ENCODE data around the gene ZNF575. TPM values are rescaled to one million over a fixed set of nuclear protein-coding genes. Genes with fewer than 3 reads are reported as not detected.

Gene ZNF575
- total RNA-seq, 2 experiments from 2014 or later, result 3.4 to 4.3 TPM

DNA sequence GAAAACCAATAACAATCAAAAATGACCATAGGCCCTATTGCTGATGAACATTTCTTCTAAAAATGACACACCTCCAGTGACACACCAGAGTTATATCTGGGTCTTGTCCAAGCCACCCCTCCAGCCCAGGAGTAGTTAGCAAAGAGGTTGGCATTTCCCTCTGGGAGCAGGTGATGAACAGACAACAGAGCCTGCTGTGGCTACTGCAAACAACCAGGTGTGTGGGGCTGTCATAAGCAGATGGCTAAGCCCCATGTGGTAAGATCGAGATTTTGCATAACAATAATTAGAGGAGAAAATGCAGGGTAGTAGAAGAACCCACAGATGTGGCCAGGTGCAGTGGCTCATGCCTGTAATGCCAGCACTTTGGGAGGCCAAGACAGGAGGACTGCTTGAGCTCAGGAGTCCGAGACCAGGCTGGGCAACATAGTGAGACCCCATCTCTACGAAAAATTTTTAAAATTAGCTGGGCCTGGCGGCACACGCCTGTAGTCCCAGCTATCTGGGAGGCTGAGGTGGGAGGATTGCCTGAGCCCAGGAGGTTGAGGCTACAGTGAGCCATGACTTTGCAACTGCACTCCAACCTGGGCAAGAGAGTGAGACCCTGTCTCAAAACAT is 37.3 kb downstream of the ZNF575 start:
- Mint-ChIP-seq H3K27ac (no peak overlapping the region), H3K4me1 (peaks cover 26% of the 10 kb centered on the region), H3K36me3 (ENCODE audit: low read depth) (peaks cover 4% of the 10 kb centered on the region), H3K9me3 (ENCODE audit: low read depth) (no peaks in the 10 kb centered on the region), H3K27me3 (no peaks in the 10 kb centered on the region), H3K4me3 (no peak overlapping the region)
- ChIA-PET POLR2A (no interaction called here), CTCF (interaction anchor here (2.6 kb wide), 1 partner anchor 15 kb away, joined by 18 read pairs; no protein-coding TSS in a partner anchor)
- ATAC-seq (no peak), DNase-seq (no peak)
- intact Hi-C loops (cut with DNase I, micrococcal nuclease), result no loop called here

DNA sequence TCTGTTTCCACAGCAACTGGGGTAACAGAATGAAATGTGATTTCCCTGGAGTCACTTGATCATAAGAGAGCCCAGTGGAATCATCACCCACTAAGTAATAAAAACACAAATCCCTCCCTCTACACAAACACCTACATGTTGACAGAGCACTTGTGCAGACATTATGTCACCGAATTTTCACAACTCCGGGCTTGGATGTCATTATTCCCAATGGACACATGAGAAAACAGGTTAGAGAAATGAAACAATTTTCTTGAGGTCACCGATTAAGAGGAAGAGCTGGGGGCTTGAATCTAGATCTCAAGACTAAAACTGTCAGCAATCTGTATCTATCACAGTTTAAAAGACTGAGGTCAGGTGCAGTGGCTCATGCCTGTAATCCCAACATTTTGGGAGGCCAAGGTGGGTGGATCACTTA is 39.2 kb downstream of the ZNF575 start:
- Mint-ChIP-seq H3K4me1 (peaks cover 33% of the 10 kb centered on the region), H3K27ac (peak overlapping the region; percentile 37), H3K27me3 (no peaks in the 10 kb centered on the region), H3K36me3 (ENCODE audit: low read depth) (peaks cover 4% of the 10 kb centered on the region), H3K4me3 (no peak overlapping the region), H3K9me3 (ENCODE audit: low read depth) (no peaks in the 10 kb centered on the region)
- intact Hi-C loops (cut with DNase I, micrococcal nuclease), result no loop called here
- ChIA-PET POLR2A (no interaction called here), CTCF (interaction anchor here (0.7 to 2.6 kb wide), 3 partner anchors 17 to 113 kb away, joined by 3 to 18 read pairs (median 3); no protein-coding TSS in a partner anchor)
- ATAC-seq, result no peak
- DNase-seq, result no peak

DNA sequence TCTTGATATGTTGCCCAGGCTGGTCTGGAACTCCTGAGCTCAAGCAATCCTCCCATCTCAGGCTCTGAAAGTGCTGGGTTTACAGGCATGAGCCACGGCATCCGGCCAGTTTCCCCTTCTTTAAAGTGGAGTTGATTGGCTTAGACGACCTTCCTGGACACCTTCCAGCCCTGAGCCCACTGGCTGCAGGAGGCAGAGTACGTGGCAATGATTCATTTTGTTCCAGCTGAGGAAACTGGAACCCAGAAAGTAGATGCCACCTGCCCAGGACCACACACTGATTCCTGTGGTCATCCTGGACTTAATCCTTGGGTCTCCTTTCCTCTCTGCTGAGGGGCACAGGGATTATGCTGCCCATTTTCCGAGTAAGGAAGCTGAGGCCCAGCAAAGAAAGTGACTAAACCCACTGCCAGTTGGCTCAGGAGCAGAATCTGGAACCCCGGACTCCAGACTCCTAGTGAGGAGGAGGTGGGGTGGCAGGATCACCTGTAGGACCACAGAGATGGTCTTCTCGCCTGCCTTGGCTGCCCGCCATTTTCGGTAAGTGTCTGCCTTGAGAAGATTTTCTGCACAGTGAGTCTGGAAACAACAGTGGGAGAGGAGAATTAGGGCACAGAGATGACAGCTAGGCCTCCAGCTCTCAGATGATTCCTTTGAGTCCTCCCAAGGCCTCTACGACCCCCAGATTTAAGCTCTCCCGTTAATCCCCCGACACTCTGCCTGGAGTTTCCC is 41.6 kb downstream of the ZNF575 start:
- Mint-ChIP-seq H3K4me3 (peak overlapping the region; percentile 87), H3K36me3 (ENCODE audit: low read depth) (peaks cover 4% of the 10 kb centered on the region), H3K27me3 (no peaks in the 10 kb centered on the region), H3K9me3 (ENCODE audit: low read depth) (no peaks in the 10 kb centered on the region), H3K27ac (peak overlapping the region; percentile 94), H3K4me1 (peaks cover 38% of the 10 kb centered on the region)
- no peak for ATAC-seq
- ChIA-PET POLR2A (interaction anchor here (0.5 to 1.8 kb wide), 5 partner anchors 22 to 169 kb away, joined by 3 to 9 read pairs (median 4); partner anchors contain the start of genes IRGQ and ZNF576), CTCF (interaction anchor here (0.9 to 3.5 kb wide), 7 partner anchors 9 to 128 kb away, joined by 3 to 33 read pairs (median 5); partner anchors contain the start of genes IRGQ and ZNF576)
- no peak for DNase-seq
- intact Hi-C loops (cut with DNase I, micrococcal nuclease), result loop anchor here (1.0 to 2.0 kb wide), 9 partner anchors 12 to 180 kb away; partner anchors contain the start of genes IRGQ (in 2 of the 2), ZNF428 (in 2 of the 2), ZNF576 (in 2 of the 2) and PHLDB3 (in 1 of the 2)

DNA sequence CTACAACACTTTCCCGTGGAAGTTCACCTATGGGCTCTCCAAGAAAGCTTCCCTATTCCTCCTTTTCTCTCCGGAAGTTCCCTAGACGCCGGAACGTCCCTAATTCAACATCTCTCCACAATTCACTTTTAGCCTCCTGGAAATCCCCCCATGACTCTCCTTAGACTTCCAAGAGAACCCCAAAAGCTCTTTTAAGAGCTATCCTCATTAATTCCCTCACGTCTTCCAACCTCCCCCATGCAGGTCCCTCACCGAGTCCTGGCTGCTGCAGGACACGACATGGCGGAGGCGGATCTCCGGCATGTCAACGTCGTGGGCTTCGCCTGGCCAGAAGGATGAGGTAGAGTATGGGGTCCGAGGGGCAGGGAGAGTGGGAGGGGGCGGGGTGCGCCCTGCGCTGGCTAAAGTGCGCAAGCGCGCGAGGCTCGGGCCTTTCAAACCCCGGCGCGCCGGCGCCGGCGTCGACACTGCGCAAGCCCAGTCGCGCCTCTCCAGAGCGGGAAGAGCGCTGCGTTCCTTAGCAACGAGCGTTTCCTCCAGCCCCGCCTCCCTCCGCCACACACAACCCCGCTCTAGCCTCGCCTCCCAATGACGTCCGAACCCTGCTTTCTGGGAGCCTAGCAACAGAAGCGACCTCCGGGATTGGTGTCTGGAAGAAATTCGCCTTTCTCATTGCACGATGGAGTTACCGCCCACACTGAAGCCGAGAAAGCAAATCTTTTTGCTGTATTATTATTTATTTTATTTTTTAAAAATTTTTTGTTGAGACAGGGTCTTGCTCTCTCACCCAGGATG is 42.4 kb downstream of the ZNF575 start, which contains the start of the genes PINLYP and XRCC1:
TSS of gene PINLYP (plus strand) at position 646 of the 795 bp plus-strand sequence. CDS start 1,391 bp downstream, outside the sequence.
TSS of gene XRCC1 (minus strand) at position 372 of the 795 bp plus-strand sequence. CDS start at position 303, 69 bp downstream.
- CTCF ChIA-PET, result interaction anchor here (0.7 to 3.5 kb wide), 7 partner anchors 19 to 128 kb away, joined by 3 to 33 read pairs (median 5); partner anchors contain the start of genes IRGQ and ZNF576
- ATAC-seq (peak; percentile 99), DNase-seq (peak; percentile 99)
- Mint-ChIP-seq H3K36me3 (ENCODE audit: low read depth) (peaks cover 2% of the 10 kb centered on the region), H3K27me3 (no peaks in the 10 kb centered on the region), H3K4me3 (peak within 1 kb of the TSS; percentile 87), H3K9me3 (ENCODE audit: low read depth) (no peaks in the 10 kb centered on the region), H3K27ac (peak within 1 kb of the TSS; percentile 94), H3K4me1 (peaks cover 41% of the 10 kb centered on the region)
- POLR2A ChIA-PET, result interaction anchor here (0.6 to 1.8 kb wide), 4 partner anchors 21 to 85 kb away, joined by 3 to 9 read pairs (median 5); partner anchors contain the start of genes IRGQ and ZNF576
- intact Hi-C loops (cut with DNase I, micrococcal nuclease), result loop anchor here (1.0 to 2.0 kb wide), 9 partner anchors 13 to 179 kb away; partner anchors contain the start of genes IRGQ (in 2 of the 2), ZNF428 (in 2 of the 2), ZNF576 (in 2 of the 2) and PHLDB3 (in 1 of the 2)

DNA sequence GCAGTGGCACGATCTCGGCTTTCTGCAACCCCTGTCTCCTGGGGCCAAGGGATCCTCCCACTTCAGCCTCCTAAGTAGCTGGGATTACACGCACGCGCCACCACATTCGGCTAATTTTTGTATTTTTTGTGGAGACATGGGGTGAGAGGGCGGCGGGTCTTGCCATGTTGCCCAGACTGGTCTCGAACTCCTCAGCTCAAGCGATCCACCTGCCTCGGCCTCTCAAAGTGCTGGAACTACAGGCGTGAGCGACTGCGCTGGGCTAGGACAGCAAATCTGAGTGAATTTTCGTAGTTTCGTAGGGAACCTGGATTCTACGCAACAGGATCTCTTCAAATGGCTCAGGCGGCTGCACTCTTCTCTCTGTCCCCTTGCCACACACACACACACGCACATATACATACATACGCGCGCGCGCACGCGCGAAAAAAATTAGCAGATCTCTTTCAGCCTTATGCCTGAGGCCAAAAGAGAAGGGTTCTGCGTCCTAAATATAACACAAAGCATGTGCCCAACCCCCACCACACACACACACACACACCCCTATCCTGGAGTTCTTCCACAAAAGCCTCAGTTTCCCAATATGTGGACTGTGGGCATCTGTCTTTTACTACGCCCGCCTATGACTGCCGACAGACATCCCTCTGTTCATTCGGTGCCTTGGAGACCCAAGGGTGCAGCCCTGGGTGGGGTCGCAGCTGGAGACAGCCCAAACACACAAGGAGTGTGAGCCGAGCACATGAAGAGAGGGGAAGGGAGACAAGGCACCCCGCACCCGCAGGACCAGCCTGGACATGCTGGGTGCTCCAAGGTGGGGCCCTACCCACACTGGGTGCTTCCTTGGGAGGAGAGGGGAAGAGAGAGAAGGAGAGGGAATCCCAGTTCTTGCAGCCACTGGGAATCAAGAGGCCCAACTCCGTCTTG is 43.2 kb downstream of the ZNF575 start:
- intact Hi-C loops (cut with DNase I, micrococcal nuclease), result loop anchor here (1.0 to 2.0 kb wide), 9 partner anchors 14 to 178 kb away; partner anchors contain the start of genes IRGQ (in 2 of the 2), ZNF428 (in 2 of the 2), ZNF576 (in 2 of the 2) and PHLDB3 (in 1 of the 2)
- Mint-ChIP-seq H3K27ac (peak overlapping the region; percentile 48), H3K4me1 (peaks cover 35% of the 10 kb centered on the region), H3K4me3 (peak overlapping the region; percentile 87), H3K9me3 (ENCODE audit: low read depth) (no peaks in the 10 kb centered on the region), H3K36me3 (ENCODE audit: low read depth) (peaks cover under 1% of the 10 kb centered on the region), H3K27me3 (no peaks in the 10 kb centered on the region)
- DNase-seq (no peak), ATAC-seq (peak; percentile 2)
- POLR2A ChIA-PET, result interaction anchor here (1.8 kb wide), 1 partner anchor 20 kb away, joined by 9 read pairs; the partner anchor contains the start of genes IRGQ and ZNF576
- CTCF ChIA-PET, result interaction anchor here (0.7 to 3.5 kb wide), 3 partner anchors 19 to 129 kb away, joined by 3 to 27 read pairs (median 9); partner anchors contain the start of genes IRGQ and ZNF576

DNA sequence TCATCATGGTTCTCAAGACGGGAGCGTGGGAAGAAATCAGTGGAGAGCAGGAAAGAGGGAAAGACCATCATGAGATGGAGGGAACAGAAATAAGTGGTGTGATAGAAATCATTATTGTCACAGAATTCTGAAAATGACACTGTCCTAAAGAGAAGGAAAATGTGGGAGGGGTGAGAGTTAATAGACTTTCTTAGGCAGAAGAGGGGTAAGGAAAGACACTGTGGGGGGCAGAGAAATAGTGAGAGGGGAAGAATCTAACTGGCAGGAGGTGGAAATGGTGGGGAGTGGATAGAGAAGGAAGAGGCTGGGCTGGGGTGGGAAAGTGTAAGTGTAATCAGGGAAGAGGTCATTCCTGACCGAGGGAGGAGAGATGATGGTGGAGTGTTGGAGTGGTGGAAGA is 45.8 kb downstream of the ZNF575 start:
- no peak overlapping the region for H3K27ac Mint-ChIP-seq
- CTCF ChIA-PET, result interaction anchor here (1.7 kb wide), 1 partner anchor 16 kb away, joined by 6 read pairs; no protein-coding TSS in a partner anchor
- intact Hi-C loops (cut with DNase I, micrococcal nuclease), result no loop called here
- DNase-seq, result no peak
- H3K36me3 Mint-ChIP-seq (ENCODE audit: low read depth), result no peaks in the 10 kb centered on the region
- H3K4me3 Mint-ChIP-seq, result peak overlapping the region; percentile 0
- H3K9me3 Mint-ChIP-seq (ENCODE audit: low read depth), result no peaks in the 10 kb centered on the region
- H3K4me1 Mint-ChIP-seq, result peaks cover 28% of the 10 kb centered on the region
- POLR2A ChIA-PET, result no interaction called here
- H3K27me3 Mint-ChIP-seq, result no peaks in the 10 kb centered on the region
- ATAC-seq, result no peak

DNA sequence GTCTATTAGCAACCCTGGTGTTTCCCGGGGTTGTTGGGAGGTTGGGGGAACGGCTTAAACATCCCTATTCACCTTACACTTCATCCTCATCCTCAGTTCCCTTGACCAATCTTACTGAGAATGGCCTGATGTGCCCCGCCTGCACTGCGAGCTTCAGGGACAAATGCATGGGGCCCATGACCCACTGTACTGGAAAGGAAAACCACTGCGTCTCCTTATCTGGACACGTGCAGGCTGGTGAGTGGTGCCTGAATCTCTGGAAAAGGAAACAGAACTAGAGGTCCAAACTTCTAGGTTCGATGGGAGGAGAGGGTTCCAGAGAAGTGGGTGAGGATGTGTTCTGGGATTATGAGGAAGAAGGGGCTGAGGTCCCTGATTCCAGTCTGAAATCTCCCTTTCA is 48.5 kb downstream of the ZNF575 start:
- H3K36me3 Mint-ChIP-seq (ENCODE audit: low read depth), result peaks cover 2% of the 10 kb centered on the region
- H3K27me3 Mint-ChIP-seq, result no peaks in the 10 kb centered on the region
- no peak for DNase-seq
- no peaks in the 10 kb centered on the region for H3K9me3 Mint-ChIP-seq (ENCODE audit: low read depth)
- ATAC-seq, result no peak
- H3K4me1 Mint-ChIP-seq, result peaks cover 15% of the 10 kb centered on the region
- H3K27ac Mint-ChIP-seq, result no peak overlapping the region
- intact Hi-C loops (cut with DNase I, micrococcal nuclease), result no loop called here
- ChIA-PET POLR2A (no interaction called here), CTCF (interaction anchor here (0.9 to 3.1 kb wide), 2 partner anchors 13 to 27 kb away, joined by 5 to 11 read pairs; no protein-coding TSS in a partner anchor)
- H3K4me3 Mint-ChIP-seq, result no peak overlapping the region

DNA sequence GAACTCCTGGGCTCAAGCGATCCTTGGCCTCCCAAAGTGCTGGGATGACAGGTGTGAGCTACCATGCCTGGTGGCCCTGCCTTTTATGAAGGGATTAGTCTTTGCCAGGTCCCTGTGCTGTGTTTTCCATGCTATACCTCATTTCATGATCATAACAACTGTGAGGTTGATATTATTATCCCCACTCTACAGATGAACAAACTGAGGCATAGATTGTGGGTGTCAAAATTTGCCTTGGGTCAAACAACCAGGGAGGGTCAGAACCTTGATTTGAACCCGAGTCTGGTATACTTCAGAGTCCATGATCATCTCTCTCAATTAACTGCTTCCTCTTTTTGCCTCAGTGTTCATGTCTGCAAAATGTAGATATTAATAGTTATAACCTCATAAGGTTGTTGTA is 49.5 kb downstream of the ZNF575 start:
- ChIA-PET POLR2A (no interaction called here), CTCF (interaction anchor here (1.4 to 3.1 kb wide), 2 partner anchors 12 to 14 kb away, joined by 4 to 11 read pairs; partner anchors contain the start of genes IRGQ and ZNF576)
- Mint-ChIP-seq H3K36me3 (ENCODE audit: low read depth) (peaks cover 2% of the 10 kb centered on the region), H3K9me3 (ENCODE audit: low read depth) (no peaks in the 10 kb centered on the region), H3K4me1 (peaks cover 15% of the 10 kb centered on the region), H3K27me3 (no peaks in the 10 kb centered on the region), H3K4me3 (no peak overlapping the region), H3K27ac (no peak overlapping the region)
- intact Hi-C loops (cut with DNase I, micrococcal nuclease), result no loop called here
- DNase-seq (no peak), ATAC-seq (no peak)

DNA sequence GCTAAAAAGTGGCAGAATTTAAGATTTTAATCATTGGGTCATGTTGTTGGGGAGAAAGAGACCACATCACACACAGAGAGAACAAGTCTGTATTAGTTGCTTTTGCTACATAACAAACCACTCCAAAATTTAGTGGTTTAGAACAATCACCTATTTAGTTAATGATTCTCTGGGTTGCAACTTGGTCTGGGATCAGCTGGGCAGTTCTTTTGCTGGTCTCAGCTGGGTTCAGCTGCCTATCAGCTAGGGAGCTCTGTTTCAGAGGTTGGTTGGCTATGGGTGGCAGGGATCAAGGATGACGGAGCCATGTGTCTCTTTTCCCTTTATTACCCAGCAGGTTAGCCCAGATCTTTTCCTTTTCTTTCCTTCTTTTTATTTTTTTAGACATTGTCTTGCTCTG is 51.5 kb downstream of the ZNF575 start:
- Mint-ChIP-seq H3K36me3 (ENCODE audit: low read depth) (peaks cover 5% of the 10 kb centered on the region), H3K27ac (no peak overlapping the region), H3K27me3 (no peaks in the 10 kb centered on the region), H3K4me3 (no peak overlapping the region), H3K4me1 (peaks cover 11% of the 10 kb centered on the region), H3K9me3 (ENCODE audit: low read depth) (no peaks in the 10 kb centered on the region)
- CTCF ChIA-PET, result interaction anchor here (0.6 to 2.5 kb wide), 5 partner anchors 10 to 138 kb away, joined by 3 to 12 read pairs (median 4); no protein-coding TSS in a partner anchor
- intact Hi-C loops (cut with DNase I, micrococcal nuclease), result no loop called here
- DNase-seq (no peak), ATAC-seq (no peak)
- POLR2A ChIA-PET, result no interaction called here

Measured in activated CD4-positive, alpha-beta T cell treated with anti-CD3 and anti-CD28 coated beads for 36 hours (primary cell).